Activated CD4-positive, CD25-positive, alpha-beta regulatory T cell treated with anti-CD3 and anti-CD28 coated beads, Interleukin-2, amount 50 U/mL, for 16 hours (primary cell): Measurements from ENCODE around the gene C1orf53.
"Not testable (repeated sequence)": the region's sequence is repeated elsewhere in the genome, so short reads cannot be mapped to it uniquely, and the experiment has no call there.

Experiments used
- DNase-seq: peaks from one replicate; pipeline ENCODE4 v3.0.0-alpha.2; 2020; ENCODE audit warnings: low read depth, low spot score

C1orf53 gene

GRCh38 chr1:197902454-197903195 is at the start of gene C1orf53:
TSS of gene C1orf53 (plus strand) at chr1:197902630. CDS start at chr1:197902650, 20 bp downstream.
- peak; percentile 35 for DNase-seq

GRCh38 chr1:197855751-197856150 is 46.7 kb upstream of the C1orf53 start:
- not testable (repeated sequence) for DNase-seq

GRCh38 chr1:197857477-197857876 is 45.0 kb upstream of the C1orf53 start:
- DNase-seq = no peak

- no peak for DNase-seq
Measured at GRCh38 chr1:197859024-197859423, 43.4 kb upstream of the C1orf53 start.

GRCh38 chr1:197862221-197862620 is 40.2 kb upstream of the C1orf53 start:
- no peak for DNase-seq

- no peak for DNase-seq
Measured at GRCh38 chr1:197862671-197863070, 39.8 kb upstream of the C1orf53 start.

- no peak for DNase-seq
Measured at GRCh38 chr1:197865809-197866208, 36.6 kb upstream of the C1orf53 start.

- peak; percentile 6 for DNase-seq
Measured at GRCh38 chr1:197868751-197869489, 33.5 kb upstream of the C1orf53 start.

GRCh38 chr1:197869490-197870077 is 32.8 kb upstream of the C1orf53 start:
- no peak for DNase-seq

- no peak for DNase-seq
Measured at GRCh38 chr1:197876894-197877293, 25.5 kb upstream of the C1orf53 start.

- DNase-seq = not testable (repeated sequence)
Measured at GRCh38 chr1:197880385-197880784, 22.0 kb upstream of the C1orf53 start.

- DNase-seq = not testable (repeated sequence)
Measured at GRCh38 chr1:197882241-197882640, 20.2 kb upstream of the C1orf53 start.

- no peak for DNase-seq
Measured at GRCh38 chr1:197884173-197884572, 18.3 kb upstream of the C1orf53 start.

- DNase-seq = no peak
Measured at GRCh38 chr1:197890936-197891335, 11.5 kb upstream of the C1orf53 start.

- no peak for DNase-seq
Measured at GRCh38 chr1:197892684-197893083, 9.7 kb upstream of the C1orf53 start.

GRCh38 chr1:197896301-197896700 is 6.1 kb upstream of the C1orf53 start:
- no peak for DNase-seq

- DNase-seq = no peak
Measured at GRCh38 chr1:197899037-197899436, 3.4 kb upstream of the C1orf53 start.

- no peak for DNase-seq
Measured at GRCh38 chr1:197902131-197902453, 338 bp upstream of the C1orf53 start.

GRCh38 chr1:197903196-197903514 is 725 bp downstream of the C1orf53 start:
- DNase-seq = no peak

- DNase-seq = no peak
Measured at GRCh38 chr1:197904126-197904787, 1.8 kb downstream of the C1orf53 start.

- no peak for DNase-seq
Measured at GRCh38 chr1:197905699-197906351, 3.4 kb downstream of the C1orf53 start.
